ENCODE data around the gene FAM89A. TPM values are rescaled to one million over a fixed set of nuclear protein-coding genes. Genes with fewer than 3 reads are reported as not detected.

Gene FAM89A
- total and polyA plus RNA-seq, 9 of the 15 experiments (the other 6 are each of a cell fraction or from before 2014, with no cell fraction given): 8.7 to 66.2 (median 43.3) TPM

DNA sequence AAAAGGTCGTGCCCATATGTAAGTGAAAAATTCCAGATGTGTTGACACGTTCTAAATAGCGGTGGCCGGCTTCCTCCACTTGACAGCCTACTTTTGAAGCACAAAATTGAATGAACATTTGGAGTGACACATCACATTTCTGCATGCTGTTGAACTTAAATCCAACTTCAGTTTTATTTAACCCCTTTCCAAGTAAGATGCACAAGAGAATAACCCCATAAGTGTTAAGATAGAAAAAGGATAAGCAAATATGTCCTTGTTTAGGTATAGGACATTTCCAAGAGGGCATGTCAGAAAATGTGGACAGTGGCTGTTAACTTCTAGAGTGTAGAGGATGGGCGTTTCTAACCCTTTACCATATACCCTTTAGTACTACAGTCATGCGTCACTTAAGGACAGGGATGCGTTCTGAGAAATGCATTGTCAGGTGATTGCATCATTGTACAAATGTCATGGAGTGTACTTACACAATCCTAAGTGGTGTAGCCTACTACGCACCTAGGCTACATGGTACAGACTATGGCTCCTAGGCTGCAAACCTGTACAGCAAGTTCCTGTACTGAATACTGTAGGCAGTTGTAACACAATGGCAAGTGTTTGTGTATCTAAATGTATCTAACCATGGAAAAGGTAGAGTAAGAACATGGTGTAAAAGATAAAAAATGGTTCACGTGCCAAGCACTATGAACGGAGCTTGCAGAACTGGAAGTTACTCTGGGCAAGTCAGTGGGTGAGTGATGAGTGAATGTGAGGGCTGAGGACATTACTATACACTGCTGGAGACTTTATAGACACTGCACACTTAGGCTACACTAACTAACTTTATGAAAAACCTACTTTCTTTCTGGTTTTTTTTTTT is 9.3 kb upstream of the FAM89A start (continued):
- no peak for TF ChIP-seq PCBP1 (IDR thresholded peaks at IDR 0.05; ENCODE audit: low read depth, low read length, poor library complexity, severe bottlenecking)
- TF ChIP-seq, protein P1, sequence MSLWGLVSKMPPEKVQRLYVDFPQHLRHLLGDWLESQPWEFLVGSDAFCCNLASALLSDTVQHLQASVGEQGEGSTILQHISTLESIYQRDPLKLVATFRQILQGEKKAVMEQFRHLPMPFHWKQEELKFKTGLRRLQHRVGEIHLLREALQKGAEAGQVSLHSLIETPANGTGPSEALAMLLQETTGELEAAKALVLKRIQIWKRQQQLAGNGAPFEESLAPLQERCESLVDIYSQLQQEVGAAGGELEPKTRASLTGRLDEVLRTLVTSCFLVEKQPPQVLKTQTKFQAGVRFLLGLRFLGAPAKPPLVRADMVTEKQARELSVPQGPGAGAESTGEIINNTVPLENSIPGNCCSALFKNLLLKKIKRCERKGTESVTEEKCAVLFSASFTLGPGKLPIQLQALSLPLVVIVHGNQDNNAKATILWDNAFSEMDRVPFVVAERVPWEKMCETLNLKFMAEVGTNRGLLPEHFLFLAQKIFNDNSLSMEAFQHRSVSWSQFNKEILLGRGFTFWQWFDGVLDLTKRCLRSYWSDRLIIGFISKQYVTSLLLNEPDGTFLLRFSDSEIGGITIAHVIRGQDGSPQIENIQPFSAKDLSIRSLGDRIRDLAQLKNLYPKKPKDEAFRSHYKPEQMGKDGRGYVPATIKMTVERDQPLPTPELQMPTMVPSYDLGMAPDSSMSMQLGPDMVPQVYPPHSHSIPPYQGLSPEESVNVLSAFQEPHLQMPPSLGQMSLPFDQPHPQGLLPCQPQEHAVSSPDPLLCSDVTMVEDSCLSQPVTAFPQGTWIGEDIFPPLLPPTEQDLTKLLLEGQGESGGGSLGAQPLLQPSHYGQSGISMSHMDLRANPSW (CRISPR knock-in tag; IDR thresholded peaks at IDR 0.05): no peak; the same call in 1 of the 2 replicates
- TF ChIP-seq ARID1B (IDR thresholded peaks at IDR 0.05): peak; percentile 86
- TF ChIP-seq BRD4 (IDR thresholded peaks at IDR 0.05): no peak
- TF ChIP-seq HDAC2 (IDR thresholded peaks at IDR 0.05): peak; percentile 79; the same call in 1 of the 2 replicates
- TF ChIP-seq, protein P2, sequence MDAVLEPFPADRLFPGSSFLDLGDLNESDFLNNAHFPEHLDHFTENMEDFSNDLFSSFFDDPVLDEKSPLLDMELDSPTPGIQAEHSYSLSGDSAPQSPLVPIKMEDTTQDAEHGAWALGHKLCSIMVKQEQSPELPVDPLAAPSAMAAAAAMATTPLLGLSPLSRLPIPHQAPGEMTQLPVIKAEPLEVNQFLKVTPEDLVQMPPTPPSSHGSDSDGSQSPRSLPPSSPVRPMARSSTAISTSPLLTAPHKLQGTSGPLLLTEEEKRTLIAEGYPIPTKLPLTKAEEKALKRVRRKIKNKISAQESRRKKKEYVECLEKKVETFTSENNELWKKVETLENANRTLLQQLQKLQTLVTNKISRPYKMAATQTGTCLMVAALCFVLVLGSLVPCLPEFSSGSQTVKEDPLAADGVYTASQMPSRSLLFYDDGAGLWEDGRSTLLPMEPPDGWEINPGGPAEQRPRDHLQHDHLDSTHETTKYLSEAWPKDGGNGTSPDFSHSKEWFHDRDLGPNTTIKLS (IDR thresholded peaks at IDR 0.05; ENCODE audit: borderline replicate concordance, low read depth): no peak; the same call in 1 of the 2 replicates
- no peak for TF ChIP-seq TCF7L2 (IDR thresholded peaks at IDR 0.05; ENCODE audit: low read depth, low read length)
- TF ChIP-seq TOE1 (IDR thresholded peaks at IDR 0.05; ENCODE audit: borderline replicate concordance): peak; percentile 82
- no peak for TF ChIP-seq TOE1 (CRISPR knock-in tag; IDR thresholded peaks at IDR 0.05; ENCODE audit: borderline replicate concordance, low read depth)
- TF ChIP-seq, protein P3, sequence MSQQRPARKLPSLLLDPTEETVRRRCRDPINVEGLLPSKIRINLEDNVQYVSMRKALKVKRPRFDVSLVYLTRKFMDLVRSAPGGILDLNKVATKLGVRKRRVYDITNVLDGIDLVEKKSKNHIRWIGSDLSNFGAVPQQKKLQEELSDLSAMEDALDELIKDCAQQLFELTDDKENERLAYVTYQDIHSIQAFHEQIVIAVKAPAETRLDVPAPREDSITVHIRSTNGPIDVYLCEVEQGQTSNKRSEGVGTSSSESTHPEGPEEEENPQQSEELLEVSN (IDR thresholded peaks at IDR 0.05; ENCODE audit: borderline replicate concordance in 1 of 2, extremely low read depth in 1 of 2, insufficient read depth in 1 of 2, insufficient read length in 1 of 2, low read depth in 1 of 2, low read length in 1 of 2, poor library complexity in 1 of 2, severe bottlenecking in 1 of 2): no peak
- no peak for TF ChIP-seq ZNF444 (CRISPR knock-in tag; IDR thresholded peaks at IDR 0.05)
- peak; percentile 65; the same call in 1 of the 2 replicates for TF ChIP-seq TAF7 (tag; IDR thresholded peaks at IDR 0.05)
- TF ChIP-seq HNRNPLL (IDR thresholded peaks at IDR 0.05; ENCODE audit: low read depth, low read length, poor library complexity, severe bottlenecking): no peak
- TF ChIP-seq, protein P4, sequence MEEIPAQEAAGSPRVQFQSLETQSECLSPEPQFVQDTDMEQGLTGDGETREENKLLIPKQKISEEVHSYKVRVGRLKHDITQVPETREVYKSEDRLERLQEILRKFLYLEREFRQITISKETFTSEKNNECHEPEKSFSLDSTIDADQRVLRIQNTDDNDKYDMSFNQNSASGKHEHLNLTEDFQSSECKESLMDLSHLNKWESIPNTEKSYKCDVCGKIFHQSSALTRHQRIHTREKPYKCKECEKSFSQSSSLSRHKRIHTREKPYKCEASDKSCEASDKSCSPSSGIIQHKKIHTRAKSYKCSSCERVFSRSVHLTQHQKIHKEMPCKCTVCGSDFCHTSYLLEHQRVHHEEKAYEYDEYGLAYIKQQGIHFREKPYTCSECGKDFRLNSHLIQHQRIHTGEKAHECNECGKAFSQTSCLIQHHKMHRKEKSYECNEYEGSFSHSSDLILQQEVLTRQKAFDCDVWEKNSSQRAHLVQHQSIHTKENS (CRISPR knock-in tag; IDR thresholded peaks at IDR 0.05): no peak
- peak; percentile 23; the same call in 1 of the 2 replicates for TF ChIP-seq TCF3 (CRISPR knock-in tag; IDR thresholded peaks at IDR 0.05)
- TF ChIP-seq PHB (CRISPR knock-in tag; IDR thresholded peaks at IDR 0.05): no peak
- TF ChIP-seq, protein P5, sequence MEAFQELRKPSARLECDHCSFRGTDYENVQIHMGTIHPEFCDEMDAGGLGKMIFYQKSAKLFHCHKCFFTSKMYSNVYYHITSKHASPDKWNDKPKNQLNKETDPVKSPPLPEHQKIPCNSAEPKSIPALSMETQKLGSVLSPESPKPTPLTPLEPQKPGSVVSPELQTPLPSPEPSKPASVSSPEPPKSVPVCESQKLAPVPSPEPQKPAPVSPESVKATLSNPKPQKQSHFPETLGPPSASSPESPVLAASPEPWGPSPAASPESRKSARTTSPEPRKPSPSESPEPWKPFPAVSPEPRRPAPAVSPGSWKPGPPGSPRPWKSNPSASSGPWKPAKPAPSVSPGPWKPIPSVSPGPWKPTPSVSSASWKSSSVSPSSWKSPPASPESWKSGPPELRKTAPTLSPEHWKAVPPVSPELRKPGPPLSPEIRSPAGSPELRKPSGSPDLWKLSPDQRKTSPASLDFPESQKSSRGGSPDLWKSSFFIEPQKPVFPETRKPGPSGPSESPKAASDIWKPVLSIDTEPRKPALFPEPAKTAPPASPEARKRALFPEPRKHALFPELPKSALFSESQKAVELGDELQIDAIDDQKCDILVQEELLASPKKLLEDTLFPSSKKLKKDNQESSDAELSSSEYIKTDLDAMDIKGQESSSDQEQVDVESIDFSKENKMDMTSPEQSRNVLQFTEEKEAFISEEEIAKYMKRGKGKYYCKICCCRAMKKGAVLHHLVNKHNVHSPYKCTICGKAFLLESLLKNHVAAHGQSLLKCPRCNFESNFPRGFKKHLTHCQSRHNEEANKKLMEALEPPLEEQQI (IDR thresholded peaks at IDR 0.05): peak; percentile 83; the same call in 1 of the 2 replicates

Data from K562 (cell line).